Skeletal muscle satellite cell (primary cell): ENCODE measurements around the gene DGKH.

ENCODE experiments used
- H3K27me3 ChIP-seq: 2 replicates; pipeline ENCODE4 v1.7.0; 2013; ENCODE audit warnings: low read length; ENCODE audit not compliant: control insufficient read depth, insufficient read depth
- H3K36me3 ChIP-seq: 2 replicates; pipeline ENCODE4 v1.7.0; 2013; ENCODE audit warnings: mild to moderate bottlenecking, control low read depth, low read length; ENCODE audit not compliant: insufficient read depth
- H3K4me1 ChIP-seq: 2 replicates; pipeline ENCODE4 v1.7.0; 2013; ENCODE audit warnings: low read length; ENCODE audit not compliant: control insufficient read depth, insufficient read depth
- H3K4me2 ChIP-seq: 2 replicates; pipeline ENCODE4 v1.7.0; 2013; ENCODE audit warnings: mild to moderate bottlenecking, low read length
- H3K4me3 ChIP-seq: 2 replicates; pipeline ENCODE4 v1.7.0; 2013; ENCODE audit warnings: low read length
- H3K9ac ChIP-seq: 2 replicates; pipeline ENCODE4 v1.7.0; 2013; ENCODE audit warnings: mild to moderate bottlenecking, low read depth, low read length, moderate library complexity
- H3K9me3 ChIP-seq: replicated peaks from 2 replicates; pipeline ENCODE4 v1.7.0; 2013; ENCODE audit warnings: mild to moderate bottlenecking, control low read depth, low read length

The DGKH gene

DNA sequence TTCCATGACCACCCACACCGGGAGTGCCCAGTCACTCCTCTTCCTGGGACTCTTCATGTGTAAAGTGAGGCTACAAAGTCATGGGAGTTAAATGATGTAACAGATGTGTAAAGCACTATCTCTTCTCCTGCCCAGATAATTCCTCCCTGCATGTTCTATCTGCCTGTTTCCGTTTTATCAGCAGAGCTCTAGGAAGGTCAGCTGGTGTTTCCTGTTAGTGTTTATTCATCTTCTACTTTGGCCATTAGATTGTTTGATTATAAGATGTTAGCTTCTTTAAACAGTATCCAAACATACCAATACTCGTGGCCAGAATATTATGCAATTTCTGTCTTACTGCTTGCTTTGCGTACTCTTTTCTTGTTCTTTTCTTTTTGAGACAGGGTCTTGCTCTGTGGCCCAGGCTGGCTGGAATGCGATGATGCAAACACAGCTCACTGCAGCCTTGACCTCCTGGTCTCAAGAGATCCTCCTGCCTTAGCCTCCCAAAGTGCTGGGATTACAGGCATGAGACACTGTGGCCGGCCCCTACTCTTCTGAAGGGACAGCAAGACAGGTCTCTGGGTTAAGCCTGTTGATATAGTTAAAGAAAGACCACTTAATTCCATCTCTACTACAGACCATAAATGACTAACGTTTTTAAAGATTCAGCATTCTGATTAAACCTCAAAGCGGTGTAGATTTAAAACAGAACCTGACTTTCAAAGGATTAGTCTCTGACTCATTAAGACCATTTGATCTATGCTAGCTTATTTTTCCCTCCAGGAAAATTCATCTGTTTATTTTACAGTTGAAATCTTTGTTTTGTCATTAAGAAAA lies 126.1 kb downstream of the DGKH start:
- H3K9me3 ChIP-seq = no peaks in the 10 kb centered on the region
- peaks cover 16% of the 10 kb centered on the region for H3K36me3 ChIP-seq
- no peak overlapping the region for H3K9ac ChIP-seq
- H3K4me2 ChIP-seq = no peak overlapping the region
- H3K4me1 ChIP-seq = no peaks in the 10 kb centered on the region
- no peaks in the 10 kb centered on the region for H3K27me3 ChIP-seq
- H3K4me3 ChIP-seq = no peak overlapping the region

DNA sequence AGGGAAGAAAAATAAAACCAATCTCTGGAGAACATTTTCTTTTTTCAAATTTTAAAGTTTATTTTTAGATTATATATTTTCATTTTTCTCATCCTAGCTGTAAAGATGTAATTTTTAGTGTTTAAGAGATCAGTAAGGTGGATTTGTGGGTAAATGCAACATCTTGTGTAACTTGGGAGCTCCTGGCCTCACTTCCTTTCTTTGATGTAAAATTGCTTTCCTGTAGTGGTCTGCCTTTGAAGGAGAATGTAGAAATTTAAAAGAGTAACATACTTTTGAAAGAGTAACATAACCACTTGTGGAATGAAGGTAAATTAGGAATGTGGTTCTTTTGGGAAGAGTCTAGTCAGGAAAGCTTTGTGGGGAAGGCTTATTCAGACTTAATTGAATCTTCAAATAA lies 127.8 kb downstream of the DGKH start:
- no peaks in the 10 kb centered on the region for H3K4me1 ChIP-seq
- H3K36me3 ChIP-seq = peaks cover 18% of the 10 kb centered on the region
- H3K4me2 ChIP-seq = no peak overlapping the region
- no peaks in the 10 kb centered on the region for H3K27me3 ChIP-seq
- H3K4me3 ChIP-seq = no peak overlapping the region
- H3K9ac ChIP-seq = no peak overlapping the region
- H3K9me3 ChIP-seq = no peaks in the 10 kb centered on the region

DNA sequence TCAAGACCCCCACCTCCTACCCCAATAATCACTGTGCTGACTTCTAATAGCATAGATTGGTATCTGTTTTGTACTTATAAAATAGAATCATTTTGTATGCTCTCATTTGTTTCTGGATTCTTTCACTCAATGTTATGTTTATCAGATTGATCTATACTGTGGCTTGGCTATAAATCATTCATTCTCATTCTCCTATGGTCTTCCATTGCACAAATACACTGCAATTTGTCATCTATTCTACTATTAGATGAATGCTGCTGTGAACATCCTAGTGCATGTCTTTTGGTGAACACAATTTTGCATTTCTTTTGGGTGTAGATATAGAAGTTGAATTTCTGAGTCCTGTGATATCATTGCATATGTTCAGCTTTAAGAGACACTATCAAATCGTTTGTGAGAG lies 128.7 kb downstream of the DGKH start:
- Histone ChIP-seq H3K4me2 (no peak overlapping the region), H3K4me3 (no peak overlapping the region), H3K9me3 (no peaks in the 10 kb centered on the region), H3K36me3 (peaks cover 21% of the 10 kb centered on the region), H3K4me1 (no peaks in the 10 kb centered on the region), H3K27me3 (no peaks in the 10 kb centered on the region), H3K9ac (no peak overlapping the region)

DNA sequence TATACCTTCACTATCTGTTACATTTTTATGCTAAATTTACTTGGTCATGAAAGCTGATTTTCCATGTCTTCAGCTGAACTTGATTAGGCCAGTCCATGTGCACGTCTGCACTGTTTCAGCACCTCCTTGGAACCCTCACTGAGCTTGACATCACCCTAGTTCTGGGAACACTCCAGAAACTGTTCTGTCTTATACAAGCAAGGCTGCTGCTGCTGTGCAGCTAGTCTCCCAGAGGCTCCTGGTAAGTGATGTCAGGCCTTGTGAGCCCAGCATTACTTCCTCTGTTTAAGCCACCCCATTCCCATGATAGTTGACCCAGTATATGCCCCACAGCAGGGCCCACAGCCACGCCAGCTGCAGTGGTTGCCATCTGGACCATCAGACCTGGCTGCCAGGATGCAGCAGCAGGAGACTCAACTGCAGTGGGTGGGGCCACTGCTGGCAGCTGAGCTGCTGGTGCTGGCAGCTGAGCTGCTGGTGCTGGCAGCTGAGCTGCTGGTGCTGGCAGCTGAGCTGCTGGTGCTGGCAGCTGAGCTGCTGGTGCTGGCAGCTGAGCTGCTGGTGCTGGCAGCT lies 133.0 kb downstream of the DGKH start:
- Histone ChIP-seq H3K4me3 (no peak overlapping the region), H3K4me1 (no peaks in the 10 kb centered on the region), H3K36me3 (peaks cover 7% of the 10 kb centered on the region), H3K9me3 (no peaks in the 10 kb centered on the region), H3K27me3 (no peaks in the 10 kb centered on the region), H3K9ac (no peak overlapping the region), H3K4me2 (no peak overlapping the region)

DNA sequence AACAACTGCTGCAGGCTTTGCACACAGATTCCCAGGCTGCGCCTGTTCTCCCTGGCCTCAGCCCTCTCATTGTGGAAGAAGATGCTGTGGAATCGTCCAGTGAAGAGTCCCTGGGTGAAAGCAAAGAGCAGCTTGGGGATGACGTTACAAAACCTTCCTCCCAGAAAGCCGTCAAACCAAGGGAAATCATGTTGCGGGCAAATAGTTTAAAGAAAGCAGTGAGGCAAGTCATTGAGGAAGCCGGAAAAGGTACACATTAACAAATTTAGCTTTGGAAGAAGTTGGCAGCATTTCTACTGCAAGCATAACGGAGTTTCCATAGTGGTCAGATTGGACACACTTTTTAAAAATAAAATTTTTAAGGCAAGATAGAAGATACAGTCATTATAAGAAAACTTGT lies 140.6 kb downstream of the DGKH start:
- no peak overlapping the region for H3K4me3 ChIP-seq
- H3K9ac ChIP-seq = no peak overlapping the region
- H3K4me1 ChIP-seq = no peaks in the 10 kb centered on the region
- H3K9me3 ChIP-seq = no peaks in the 10 kb centered on the region
- H3K4me2 ChIP-seq = no peak overlapping the region
- H3K27me3 ChIP-seq = no peaks in the 10 kb centered on the region
- peaks cover 23% of the 10 kb centered on the region for H3K36me3 ChIP-seq

DNA sequence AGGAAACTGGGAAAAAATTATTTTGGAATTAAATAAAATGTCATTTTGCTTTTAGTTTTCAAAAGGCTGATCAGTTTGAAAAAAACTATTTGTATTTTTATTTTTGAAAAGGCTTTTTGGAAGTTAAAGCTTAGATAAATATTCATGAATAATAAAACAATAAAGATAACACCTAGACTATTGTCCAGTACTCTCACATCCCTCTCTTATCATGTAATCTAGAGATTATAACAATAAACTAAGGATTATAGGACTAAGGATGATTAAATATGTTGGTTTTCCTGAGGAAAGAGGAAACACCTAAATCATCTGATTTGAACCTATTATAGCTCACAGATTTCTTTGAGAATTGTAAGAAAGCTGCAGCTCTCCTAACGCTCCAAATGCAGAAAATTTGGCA lies 142.1 kb downstream of the DGKH start:
- Histone ChIP-seq H3K4me1 (no peaks in the 10 kb centered on the region), H3K36me3 (peaks cover 37% of the 10 kb centered on the region), H3K4me2 (no peak overlapping the region), H3K4me3 (no peak overlapping the region), H3K9me3 (no peaks in the 10 kb centered on the region), H3K9ac (no peak overlapping the region), H3K27me3 (no peaks in the 10 kb centered on the region)

DNA sequence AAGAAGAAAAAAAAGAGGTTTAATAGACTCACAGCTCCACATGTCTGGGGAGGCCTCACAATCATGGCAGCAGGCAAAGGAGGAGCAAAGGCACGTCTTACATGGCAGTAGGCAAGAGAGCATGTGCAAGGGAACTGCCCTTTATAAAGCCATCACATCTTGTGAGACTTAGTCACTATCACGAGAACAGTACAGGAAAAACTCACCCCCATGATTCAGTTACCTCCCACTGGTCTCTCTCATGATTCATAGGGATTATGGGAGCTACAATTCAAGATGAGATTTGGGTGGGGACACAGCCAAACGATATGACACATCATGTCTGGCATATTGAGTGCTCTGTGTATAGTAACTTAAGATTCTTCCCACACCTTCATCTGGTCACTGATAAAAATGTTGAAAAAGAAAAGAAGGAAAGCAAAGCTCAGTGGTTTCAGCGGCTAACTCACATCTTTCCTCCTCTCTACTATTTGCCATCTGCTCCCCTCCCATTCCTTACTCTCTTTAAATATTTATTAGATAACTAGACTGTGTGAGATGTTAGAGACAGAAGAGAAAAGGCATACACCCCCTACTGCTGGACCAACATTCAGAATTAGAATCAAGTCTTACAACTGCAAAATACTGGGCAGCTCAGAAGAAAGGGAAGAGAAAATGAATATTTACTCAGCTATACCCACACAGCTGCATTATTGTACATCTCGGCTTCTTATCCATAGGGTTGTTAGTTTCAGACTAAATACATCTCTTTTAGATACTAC lies 163.4 kb downstream of the DGKH start:
- H3K9ac ChIP-seq = no peak overlapping the region
- no peak overlapping the region for H3K4me3 ChIP-seq
- no peaks in the 10 kb centered on the region for H3K27me3 ChIP-seq
- peaks cover 35% of the 10 kb centered on the region for H3K36me3 ChIP-seq
- peaks cover 2% of the 10 kb centered on the region for H3K9me3 ChIP-seq
- peaks cover 8% of the 10 kb centered on the region for H3K4me1 ChIP-seq
- H3K4me2 ChIP-seq = no peak overlapping the region

DNA sequence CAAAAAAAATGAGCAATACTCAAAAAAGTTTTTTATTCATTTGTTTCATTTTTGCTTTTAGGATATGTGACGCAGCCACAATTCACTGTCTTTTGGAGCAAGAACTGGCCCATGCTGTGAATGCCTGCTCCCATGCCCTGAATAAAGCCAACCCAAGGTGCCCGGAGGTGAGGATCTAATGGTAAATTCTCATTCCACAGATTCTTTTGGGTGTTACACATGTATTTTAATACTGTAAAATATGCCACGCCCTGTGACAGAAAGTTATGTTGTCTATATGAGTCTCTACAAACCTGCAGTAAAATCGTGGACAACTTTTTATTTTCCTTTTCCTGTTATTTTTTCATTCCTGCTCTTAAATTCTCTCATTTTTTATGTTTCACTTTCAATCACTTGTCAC lies 166.0 kb downstream of the DGKH start:
- H3K9me3 ChIP-seq = peaks cover 2% of the 10 kb centered on the region
- H3K4me1 ChIP-seq = peaks cover 8% of the 10 kb centered on the region
- no peak overlapping the region for H3K9ac ChIP-seq
- H3K27me3 ChIP-seq = no peaks in the 10 kb centered on the region
- H3K36me3 ChIP-seq = peaks cover 40% of the 10 kb centered on the region
- no peak overlapping the region for H3K4me2 ChIP-seq
- H3K4me3 ChIP-seq = no peak overlapping the region

DNA sequence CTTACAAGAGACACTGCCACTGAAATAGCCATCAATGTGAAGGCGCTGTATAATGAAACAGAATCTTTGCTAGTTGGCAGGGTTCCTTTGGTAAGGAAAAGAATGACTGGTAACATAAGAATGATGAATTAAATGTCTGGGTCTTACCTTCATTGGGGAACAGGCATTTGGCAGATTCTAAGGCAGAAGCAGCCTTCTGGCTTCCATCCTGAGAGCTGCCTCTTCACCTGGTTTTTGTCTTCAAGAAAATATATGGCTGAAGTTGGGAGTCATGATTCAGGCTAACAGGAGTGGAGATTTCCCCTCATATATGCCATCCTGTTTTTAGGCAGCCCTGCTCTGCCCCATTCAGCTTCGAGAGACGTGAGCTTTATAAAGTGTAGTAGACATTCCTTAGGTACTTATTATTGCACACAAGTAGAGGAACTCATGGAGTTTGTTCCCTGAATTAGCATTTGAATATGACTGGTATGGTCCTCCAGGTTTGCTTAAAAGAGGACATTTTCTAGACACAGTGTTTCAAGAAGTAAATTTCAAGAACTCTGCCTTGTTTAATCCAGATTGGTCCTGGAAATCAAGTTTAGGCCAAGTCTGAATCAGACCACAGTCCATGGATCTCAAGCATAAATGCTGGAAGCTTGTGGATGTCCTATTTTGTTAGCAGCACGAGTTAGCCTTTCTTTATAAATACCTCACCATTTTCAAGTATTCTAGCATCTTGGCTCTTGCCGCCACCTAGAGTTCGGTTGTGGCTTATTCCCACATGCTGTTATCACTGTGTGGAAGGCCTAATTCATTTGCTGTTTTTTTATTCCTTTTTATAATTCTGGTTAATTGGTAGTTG lies 167.4 kb downstream of the DGKH start:
- Histone ChIP-seq H3K4me2 (no peak overlapping the region), H3K4me1 (peaks cover 8% of the 10 kb centered on the region), H3K27me3 (no peaks in the 10 kb centered on the region), H3K4me3 (no peak overlapping the region), H3K9ac (no peak overlapping the region), H3K9me3 (peaks cover 2% of the 10 kb centered on the region), H3K36me3 (peaks cover 39% of the 10 kb centered on the region)

DNA sequence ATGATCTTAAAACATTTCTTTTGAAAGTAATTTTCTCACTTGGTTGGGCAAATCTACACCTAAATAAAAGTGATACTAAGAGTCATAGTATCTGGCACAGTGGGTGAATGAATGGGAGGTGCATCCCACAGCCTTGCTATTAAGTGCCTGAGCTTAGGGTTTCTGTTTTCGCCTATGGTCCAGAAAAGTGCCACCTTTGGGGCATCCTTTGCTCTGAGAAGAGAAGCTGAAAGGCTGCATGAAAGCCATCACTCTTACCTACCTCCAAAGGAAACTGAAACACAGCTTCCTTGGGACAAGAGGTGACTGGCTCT lies 167.9 kb downstream of the DGKH start:
- peaks cover 35% of the 10 kb centered on the region for H3K36me3 ChIP-seq
- no peak overlapping the region for H3K4me3 ChIP-seq
- no peak overlapping the region for H3K4me2 ChIP-seq
- H3K27me3 ChIP-seq = no peaks in the 10 kb centered on the region
- H3K9ac ChIP-seq = no peak overlapping the region
- H3K9me3 ChIP-seq = peaks cover 2% of the 10 kb centered on the region
- peaks cover 8% of the 10 kb centered on the region for H3K4me1 ChIP-seq

DNA sequence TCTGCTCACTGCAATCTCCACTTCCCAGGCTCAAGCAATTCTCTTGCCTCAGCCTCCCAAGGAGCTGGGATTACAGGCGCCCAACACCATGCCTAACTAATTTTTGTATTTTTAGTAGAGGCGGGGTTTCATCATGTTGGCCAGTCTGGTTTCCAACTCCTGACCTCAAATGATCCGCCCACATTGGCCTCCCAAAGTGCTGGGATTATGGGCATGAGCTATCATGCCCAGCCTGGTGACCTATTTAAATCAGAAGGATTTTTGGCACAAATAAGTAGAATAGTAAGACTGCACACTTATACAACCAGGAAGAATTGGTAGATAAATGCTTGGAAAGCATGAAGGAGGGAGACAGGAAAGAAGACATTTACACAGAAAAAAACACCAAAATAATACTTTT lies 170.1 kb downstream of the DGKH start:
- peaks cover 30% of the 10 kb centered on the region for H3K36me3 ChIP-seq
- H3K4me1 ChIP-seq = peaks cover 5% of the 10 kb centered on the region
- no peak overlapping the region for H3K4me3 ChIP-seq
- H3K4me2 ChIP-seq = no peak overlapping the region
- H3K9ac ChIP-seq = no peak overlapping the region
- no peaks in the 10 kb centered on the region for H3K27me3 ChIP-seq
- no peaks in the 10 kb centered on the region for H3K9me3 ChIP-seq
